Spleen (tissue), 7 donors: ENCODE data around the gene SLIT3.

Experiments
- CTCF ChIP-seq, 11 experiments: fragments of 200-600 bp in 7 of 11; fragments of 450-650 bp in 4 of 11; sonication (generic) in 4 of 11; IDR thresholded peaks in 8 of 11; conservative IDR thresholded peaks in 3 of 11; 1 replicate in 7 of 11; 2 replicates in 4 of 11; pipeline versions ENCODE4 v1.4.0 to v1.8.0; 2016 to 2021; ENCODE audit warnings: antibody characterized with exemption in 11 of 11, inconsistent platforms in 4 of 11, mild to moderate bottlenecking in 1 of 11
- POLR2A ChIP-seq, 3 donors: fragments of 450-650 bp; IDR thresholded peaks; one replicate each; pipeline ENCODE4 v1.5.1; 2017; ENCODE audit warnings: antibody characterized with exemption in 3 of 3, mild to moderate bottlenecking in 1 of 3
- donor health status: DM: no; HTN: no; CAD: no; lungs with moderate emphysema.
- donor health status: DM: no; HTN: no; CAD: no.
- donor health status: DM: no; HTN: no; CAD: no.

DNA sequence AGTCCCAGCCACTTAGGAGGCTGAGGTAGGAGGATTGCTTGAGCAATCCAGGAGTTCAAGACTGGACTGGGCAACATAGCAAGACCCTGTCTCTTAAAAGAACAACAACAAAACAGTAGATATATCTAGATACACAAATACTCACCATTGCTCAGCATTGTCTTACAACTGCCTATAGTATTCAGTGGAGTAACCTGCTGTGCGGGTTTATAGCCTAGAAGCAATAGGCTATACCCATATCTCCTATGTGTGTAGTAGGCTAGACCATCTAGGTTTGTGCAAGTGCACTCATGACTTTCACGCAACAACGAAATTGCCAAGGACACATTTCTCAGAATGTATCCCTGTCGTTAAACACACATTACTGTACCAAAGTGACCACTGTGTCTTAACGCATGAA, 44.7 kb downstream of the SLIT3 start:
- TF ChIP-seq POLR2A (IDR thresholded peaks at IDR 0.05), result no peak
- no peak for TF ChIP-seq CTCF (IDR thresholded peaks at IDR 0.05 in 8 of 11, conservative IDR thresholded peaks at IDR 0.05 in 3 of 11)
